Stimulated activated CD8-positive, alpha-beta memory T cell treated with anti-CD3 and anti-CD28 coated beads, Interleukin-2, amount 100 ng/mL, for 1 hour (primary cell): ENCODE measurements around the gene FGB.
"Not testable (repeated sequence)": the region's sequence is repeated elsewhere in the genome, so short reads cannot be mapped to it uniquely, and the experiment has no call there.

Source experiments
- DNase-seq, 2 donors: peaks; one replicate each; pipeline ENCODE4 v3.0.0-alpha.2; 2020; ENCODE audit warnings: low read depth in 2 of 2

FGB gene

GRCh38 chr4:154566639-154567204 lies 3.9 kb downstream of the FGB start:
- DNase-seq, result no peak

GRCh38 chr4:154569028-154569427 lies 6.2 kb downstream of the FGB start:
- no peak for DNase-seq

GRCh38 chr4:154569584-154569983 lies 6.8 kb downstream of the FGB start:
- DNase-seq, result no peak

- DNase-seq, result no peak
Observed at GRCh38 chr4:154573190-154573870, 10.5 kb downstream of the FGB start.

GRCh38 chr4:154574311-154574710 lies 11.5 kb downstream of the FGB start:
- no peak for DNase-seq

- no peak for DNase-seq
Observed at GRCh38 chr4:154577324-154577723, 14.5 kb downstream of the FGB start.

GRCh38 chr4:154578919-154579318 lies 16.1 kb downstream of the FGB start:
- DNase-seq, result no peak

- DNase-seq, result no peak
Observed at GRCh38 chr4:154579927-154580326, 17.1 kb downstream of the FGB start.

GRCh38 chr4:154582723-154583122 lies 19.9 kb downstream of the FGB start:
- DNase-seq, result no peak

GRCh38 chr4:154583230-154583629 lies 20.4 kb downstream of the FGB start:
- DNase-seq, result no peak

- no peak for DNase-seq
Observed at GRCh38 chr4:154583677-154584076, 20.9 kb downstream of the FGB start.

- no peak for DNase-seq
Observed at GRCh38 chr4:154584259-154584658, 21.4 kb downstream of the FGB start.

GRCh38 chr4:154585369-154586018 lies 22.7 kb downstream of the FGB start:
- DNase-seq, result no peak

GRCh38 chr4:154586296-154587033 lies 23.7 kb downstream of the FGB start:
- DNase-seq, result no peak

GRCh38 chr4:154588198-154588597 lies 25.4 kb downstream of the FGB start:
- DNase-seq, result no peak

GRCh38 chr4:154589296-154590197 lies 26.7 kb downstream of the FGB start:
- DNase-seq, result no peak

- DNase-seq, result no peak
Observed at GRCh38 chr4:154590329-154591006, 27.7 kb downstream of the FGB start, which contains the start of gene FGA. TSS of gene FGA (minus strand) at chr4:154590742. CDS start at chr4:154590687, 55 bp downstream.

GRCh38 chr4:154591890-154592289 lies 29.1 kb downstream of the FGB start:
- DNase-seq, result no peak

- DNase-seq, result no peak
Observed at GRCh38 chr4:154593868-154594267, 31.1 kb downstream of the FGB start.

- not testable (repeated sequence) for DNase-seq
Observed at GRCh38 chr4:154594343-154594742, 31.5 kb downstream of the FGB start.

GRCh38 chr4:154595807-154596206 lies 33.0 kb downstream of the FGB start:
- DNase-seq, result no peak
